ENCODE measurements around the gene SMOC2. TPM values are rescaled to one million over a fixed set of nuclear protein-coding genes. Genes with fewer than 3 reads are reported as not detected.

Gene SMOC2
- total RNA-seq, 4 donors from 2014 or later, result 5.8 to 14.5 (median 9.0) TPM

GRCh38 chr6:168418711-168419121 lies 22.3 kb upstream of the SMOC2 start:
- Histone ChIP-seq H3K27me3 (no peaks in the 10 kb centered on the region), H3K4me1 (peaks cover 0 to 3% (median 0%) of the 10 kb centered on the region in 4 donors), H3K36me3 (no peaks in the 10 kb centered on the region), H3K4me3 (no peak overlapping the region), H3K27ac (no peak overlapping the region), H3K9me3 (no peaks in the 10 kb centered on the region)
- in situ Hi-C loops (cut with MboI; ENCODE audit: low pct_ligation_motif_present in 1 of 4, low pct_unique_long_range_greater_than_20kb in 1 of 4, low sequenced_read_pairs in 3 of 4), result no loop called here
- DNase-seq, result no peak
- no peak for TF ChIP-seq CTCF (IDR thresholded peaks at IDR 0.05)
- no peak for TF ChIP-seq EP300 (IDR thresholded peaks at IDR 0.05; ENCODE audit: low read depth)
- no peak for TF ChIP-seq POLR2A (IDR thresholded peaks at IDR 0.05)
- no peak for TF ChIP-seq POLR2AphosphoS5 (IDR thresholded peaks at IDR 0.05)
- 67% methylated on average over 7 of the region's 7 CpGs; no CpG with 5 or more reads in 1 of the 2 donors for WGBS, 2 donors (ENCODE audit: low coverage in 1 of 2)
- intact Hi-C loops (cut with DNase I; ENCODE audit: low total_unique reads), result no loop called here

GRCh38 chr6:168419569-168419968 lies 21.4 kb upstream of the SMOC2 start:
- Histone ChIP-seq H3K9me3 (no peaks in the 10 kb centered on the region), H3K27me3 (no peaks in the 10 kb centered on the region), H3K4me3 (no peak overlapping the region), H3K4me1 (peaks cover 0 to 3% (median 0%) of the 10 kb centered on the region in 4 donors), H3K36me3 (no peaks in the 10 kb centered on the region), H3K27ac (no peak overlapping the region)
- TF ChIP-seq POLR2A (IDR thresholded peaks at IDR 0.05), result no peak
- no peak for DNase-seq
- intact Hi-C loops (cut with DNase I; ENCODE audit: low total_unique reads) (no loop called here), in situ Hi-C loops (cut with MboI; ENCODE audit: low pct_ligation_motif_present in 1 of 4, low pct_unique_long_range_greater_than_20kb in 1 of 4, low sequenced_read_pairs in 3 of 4) (no loop called here)
- WGBS, 2 donors (ENCODE audit: low coverage in 1 of 2), result 83% methylated on average over 6 to 9 of the region's 9 CpGs

- WGBS, 2 donors (ENCODE audit: low coverage in 1 of 2), result 90 to 100% methylated on average over 4 to 9 of the region's 9 CpGs
- Histone ChIP-seq H3K4me3 (no peak overlapping the region), H3K27me3 (no peaks in the 10 kb centered on the region), H3K9me3 (no peaks in the 10 kb centered on the region), H3K36me3 (no peaks in the 10 kb centered on the region), H3K4me1 (peaks cover 0 to under 1% (median 0%) of the 10 kb centered on the region in 4 donors), H3K27ac (no peak overlapping the region)
- TF ChIP-seq CTCF (IDR thresholded peaks at IDR 0.05), result no peak
- no peak for TF ChIP-seq POLR2A (IDR thresholded peaks at IDR 0.05)
- TF ChIP-seq EP300 (IDR thresholded peaks at IDR 0.05; ENCODE audit: low read depth), result no peak
- in situ Hi-C loops (cut with MboI; ENCODE audit: low pct_ligation_motif_present in 1 of 4, low pct_unique_long_range_greater_than_20kb in 1 of 4, low sequenced_read_pairs in 3 of 4), result no loop called here
- intact Hi-C loops (cut with DNase I; ENCODE audit: low total_unique reads), result no loop called here
- no peak for DNase-seq
Measured at GRCh38 chr6:168420084-168420483, 20.9 kb upstream of the SMOC2 start.

GRCh38 chr6:168420706-168421105 lies 20.3 kb upstream of the SMOC2 start:
- in situ Hi-C loops (cut with MboI; ENCODE audit: low pct_ligation_motif_present in 1 of 4, low pct_unique_long_range_greater_than_20kb in 1 of 4, low sequenced_read_pairs in 3 of 4), result no loop called here
- no peak for DNase-seq
- TF ChIP-seq EP300 (IDR thresholded peaks at IDR 0.05; ENCODE audit: low read depth) (no peak), POLR2A (IDR thresholded peaks at IDR 0.05) (no peak), CTCF (IDR thresholded peaks at IDR 0.05) (no peak), POLR2AphosphoS5 (IDR thresholded peaks at IDR 0.05) (no peak)
- WGBS, 2 donors (ENCODE audit: low coverage in 1 of 2), result 83 to 100% methylated on average over 4 to 13 of the region's 13 CpGs
- no peaks in the 10 kb centered on the region for H3K9me3 ChIP-seq
- H3K27me3 ChIP-seq, result no peaks in the 10 kb centered on the region
- H3K27ac ChIP-seq, result no peak overlapping the region
- intact Hi-C loops (cut with DNase I; ENCODE audit: low total_unique reads), result no loop called here
- H3K4me3 ChIP-seq, result no peak overlapping the region
- no peaks in the 10 kb centered on the region for H3K36me3 ChIP-seq
- no peaks in the 10 kb centered on the region for H3K4me1 ChIP-seq

GRCh38 chr6:168427184-168427583 lies 13.8 kb upstream of the SMOC2 start:
- DNase-seq, result no peak
- 90 to 91% methylated on average over 6 to 8 of the region's 8 CpGs for WGBS, 2 donors (ENCODE audit: low coverage in 1 of 2)
- in situ Hi-C loops (cut with MboI; ENCODE audit: low pct_ligation_motif_present in 1 of 4, low pct_unique_long_range_greater_than_20kb in 1 of 4, low sequenced_read_pairs in 3 of 4), result no loop called here
- Histone ChIP-seq H3K4me1 (no peaks in the 10 kb centered on the region), H3K36me3 (no peaks in the 10 kb centered on the region), H3K9me3 (no peaks in the 10 kb centered on the region), H3K27ac (no peak overlapping the region), H3K4me3 (no peak overlapping the region), H3K27me3 (peaks cover 1% of the 10 kb centered on the region)
- intact Hi-C loops (cut with DNase I; ENCODE audit: low total_unique reads), result no loop called here
- TF ChIP-seq POLR2A (IDR thresholded peaks at IDR 0.05), result no peak
- no peak for TF ChIP-seq CTCF (IDR thresholded peaks at IDR 0.05)
- TF ChIP-seq POLR2AphosphoS5 (IDR thresholded peaks at IDR 0.05), result no peak
- TF ChIP-seq EP300 (IDR thresholded peaks at IDR 0.05; ENCODE audit: low read depth), result no peak
